ENCODE results near the gene TOGARAM1. TPM values are rescaled to one million over a fixed set of nuclear protein-coding genes. Genes with fewer than 3 reads are reported as not detected.

Gene TOGARAM1
- total and polyA plus RNA-seq, 9 of the 15 experiments (the other 6 are each of a cell fraction or from before 2014, with no cell fraction given) = 1.3 to 6.4 (median 3.7) TPM

DNA sequence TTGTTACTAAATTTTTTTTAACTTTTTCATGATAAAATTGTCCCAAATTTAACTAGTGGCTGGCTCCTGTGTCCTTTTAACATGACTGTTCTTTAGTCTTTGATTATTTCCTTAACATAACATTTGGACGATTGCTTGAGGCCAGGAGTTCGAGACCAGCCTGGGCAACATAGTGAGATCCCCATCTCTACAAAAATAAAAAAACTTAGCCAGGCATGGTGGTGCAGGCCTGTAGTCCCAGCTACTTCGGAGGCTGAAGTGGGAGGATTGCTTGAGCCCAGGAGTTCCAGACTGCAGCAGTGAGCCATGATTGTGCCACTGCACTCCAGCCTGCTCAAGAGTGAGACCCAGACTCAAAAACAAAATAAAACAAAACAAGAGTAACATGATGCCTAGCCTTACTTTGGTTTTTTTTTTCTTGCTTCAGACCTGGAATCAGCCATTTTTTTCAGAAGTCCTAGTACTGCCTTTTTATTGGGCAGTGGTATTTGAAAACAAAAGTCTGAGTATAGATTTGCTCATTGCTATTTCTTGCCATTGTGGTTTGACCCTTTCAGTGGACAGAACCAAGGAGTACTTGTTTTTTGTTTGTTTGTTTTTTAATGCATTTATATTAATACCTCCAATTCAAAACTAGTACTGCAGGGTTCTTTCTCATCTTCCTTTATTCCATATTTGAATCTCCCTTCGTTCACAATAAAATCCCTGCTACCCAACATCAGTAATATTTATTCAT lies 4.8 kb downstream of the TOGARAM1 start:
- Histone ChIP-seq H4K20me1 (replicated peaks; ENCODE audit: control insufficient read depth, insufficient read depth, low read length) (0 out of 2 replicates have a peak, but pooled peaks cover 3% of the 10 kb centered on the region), H3K4me3 (peak overlapping the region; percentile 4; the same call in 1 of the 2 replicates), H3K9me3 (replicated peaks; ENCODE audit: control insufficient read depth, insufficient read depth, low read depth, low read length) (no peaks in the 10 kb centered on the region), H3K36me3 (ENCODE audit: control insufficient read depth, insufficient read depth, low read length) (no peaks in the 10 kb centered on the region; the same call in 2 of the 3 replicates), H3K4me2 (ENCODE audit: insufficient read depth, low read length) (peak overlapping the region; percentile 44; the same call in 1 of the 2 replicates), H3K4me1 (replicated peaks in 1 of 2; ENCODE audit: control insufficient read depth in 2 of 2, insufficient read depth in 2 of 2, low read length in 2 of 2) (no peaks in the 10 kb centered on the region; a peak in 3 of 5 replicates), H3K9me1 (ENCODE audit: control insufficient read depth, insufficient read depth, low read length) (no peaks in the 10 kb centered on the region), H3K27ac (ENCODE audit: extremely low read depth, low read depth, low read length) (no peak overlapping the region), H2AFZ (ENCODE audit: low read depth, low read length) (no peak overlapping the region), H3K9ac (ENCODE audit: insufficient read depth in 1 of 2, low read depth in 2 of 2, low read length in 2 of 2) (no peak overlapping the region), H3K79me2 (ENCODE audit: control insufficient read depth, insufficient read depth, low read length) (peaks cover 84% of the 10 kb centered on the region), H3K27me3 (ENCODE audit: control insufficient read depth in 2 of 2, insufficient read depth in 2 of 2, low read length in 2 of 2) (no peaks in the 10 kb centered on the region)
- DNase-seq (ENCODE audit: extremely low read depth in 1 of 4, low spot score in 3 of 4) = no peak
- intact Hi-C loops (cut with micrococcal nuclease) (no loop called here), in situ Hi-C loops (cut with MboI) (no loop called here)
- no TSS peak for BruUV-seq (replicated peaks)
- ATAC-seq = no peak
- no peak for FAIRE-seq
- TF ChIP-seq ZNF121 (CRISPR knock-in tag; conservative IDR thresholded peaks at IDR 0.05) (peak; percentile 78), RBM25 (IDR thresholded peaks at IDR 0.05; ENCODE audit: low read depth, low read length, severe bottlenecking) (peak; percentile 38), SOX6 (IDR thresholded peaks at IDR 0.05) (no peak), RBM14 (IDR thresholded peaks at IDR 0.05; ENCODE audit: borderline replicate concordance, insufficient read depth, low read depth, low read length) (no peak)
- CTCF ChIA-PET (ENCODE audit: low intra/inter-chr PET ratio) = no interaction called here
- 36% methylated on average over 4 of the region's 4 CpGs for WGBS (ENCODE audit: insufficient coverage, low coverage, missing lambda C conversion rate)
- POLR2A ChIA-PET = interaction anchor here (0.9 kb wide), 1 partner anchor 15 kb away, joined by 3 read pairs; no protein-coding TSS in a partner anchor

DNA sequence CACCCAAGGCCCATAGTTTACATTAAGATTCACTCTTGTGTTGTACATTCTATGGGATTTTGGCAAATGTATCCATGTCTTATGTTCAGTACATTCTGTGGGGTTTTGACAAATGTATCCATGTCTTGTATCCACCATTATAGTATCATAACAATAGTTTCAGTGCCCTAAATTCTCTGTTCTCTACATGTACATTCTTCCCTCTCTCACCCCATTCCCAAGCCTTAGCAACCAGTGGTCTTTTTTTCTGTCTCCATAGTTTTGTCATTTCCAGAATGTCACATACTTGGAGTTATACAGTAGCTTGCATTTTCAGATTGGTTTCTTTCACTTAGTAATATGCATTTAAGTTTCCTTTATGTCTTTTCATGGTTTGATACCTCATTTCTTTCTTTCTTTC lies 6.7 kb downstream of the TOGARAM1 start:
- no peak overlapping the region for H3K4me3 ChIP-seq
- BruUV-seq (replicated peaks) = no TSS peak
- no peaks in the 10 kb centered on the region for H3K27me3 ChIP-seq (ENCODE audit: control insufficient read depth in 2 of 2, insufficient read depth in 2 of 2, low read length in 2 of 2)
- FAIRE-seq (no peak), ATAC-seq (no peak), DNase-seq (ENCODE audit: extremely low read depth in 1 of 4, low spot score in 3 of 4) (no peak)
- no peak overlapping the region for H2AFZ ChIP-seq (ENCODE audit: low read depth, low read length)
- TF ChIP-seq ARHGAP35 (IDR thresholded peaks at IDR 0.05; ENCODE audit: partially characterized antibody) (no peak), MYNN (IDR thresholded peaks at IDR 0.05) (no peak), MYNN (CRISPR knock-in tag; IDR thresholded peaks at IDR 0.05) (no peak), ZNF184 (CRISPR knock-in tag; IDR thresholded peaks at IDR 0.05) (no peak), NFRKB (IDR thresholded peaks at IDR 0.05; ENCODE audit: low read depth) (no peak), HMGN3 (IDR thresholded peaks at IDR 0.05; ENCODE audit: borderline replicate concordance, extremely low read depth, insufficient read length, low read depth, low read length) (no peak), ZBTB7A (IDR thresholded peaks at IDR 0.05; ENCODE audit: borderline replicate concordance, control insufficient read depth, low read depth, low read length) (no peak), PHB (CRISPR knock-in tag; IDR thresholded peaks at IDR 0.05) (no peak), NR4A1 (CRISPR knock-in tag; IDR thresholded peaks at IDR 0.05) (no peak), NR4A1 (tag; IDR thresholded peaks at IDR 0.05) (no peak)
- TF ChIP-seq, protein P1, sequence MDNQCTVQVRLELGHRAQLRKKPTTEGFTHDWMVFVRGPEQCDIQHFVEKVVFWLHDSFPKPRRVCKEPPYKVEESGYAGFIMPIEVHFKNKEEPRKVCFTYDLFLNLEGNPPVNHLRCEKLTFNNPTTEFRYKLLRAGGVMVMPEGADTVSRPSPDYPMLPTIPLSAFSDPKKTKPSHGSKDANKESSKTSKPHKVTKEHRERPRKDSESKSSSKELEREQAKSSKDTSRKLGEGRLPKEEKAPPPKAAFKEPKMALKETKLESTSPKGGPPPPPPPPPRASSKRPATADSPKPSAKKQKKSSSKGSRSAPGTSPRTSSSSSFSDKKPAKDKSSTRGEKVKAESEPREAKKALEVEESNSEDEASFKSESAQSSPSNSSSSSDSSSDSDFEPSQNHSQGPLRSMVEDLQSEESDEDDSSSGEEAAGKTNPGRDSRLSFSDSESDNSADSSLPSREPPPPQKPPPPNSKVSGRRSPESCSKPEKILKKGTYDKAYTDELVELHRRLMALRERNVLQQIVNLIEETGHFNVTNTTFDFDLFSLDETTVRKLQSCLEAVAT (IDR thresholded peaks at IDR 0.05) = no peak
- no peaks in the 10 kb centered on the region for H3K9me3 ChIP-seq (replicated peaks; ENCODE audit: control insufficient read depth, insufficient read depth, low read depth, low read length)
- in situ Hi-C loops (cut with MboI) = no loop called here
- intact Hi-C loops (cut with micrococcal nuclease) = no loop called here
- no peak overlapping the region for H3K27ac ChIP-seq (ENCODE audit: extremely low read depth, low read depth, low read length)
- H3K79me2 ChIP-seq (ENCODE audit: control insufficient read depth, insufficient read depth, low read length) = peaks cover 82% of the 10 kb centered on the region
- no peak overlapping the region for H3K9ac ChIP-seq (ENCODE audit: insufficient read depth in 1 of 2, low read depth in 2 of 2, low read length in 2 of 2)
- H3K9me1 ChIP-seq (ENCODE audit: control insufficient read depth, insufficient read depth, low read length) = no peaks in the 10 kb centered on the region
- no peaks in the 10 kb centered on the region; the same call in 2 of the 3 replicates for H3K36me3 ChIP-seq (ENCODE audit: control insufficient read depth, insufficient read depth, low read length)
- H3K4me1 ChIP-seq (replicated peaks in 1 of 2; ENCODE audit: control insufficient read depth in 2 of 2, insufficient read depth in 2 of 2, low read length in 2 of 2) = no peaks in the 10 kb centered on the region; a peak in 2 of 5 replicates
- no peak overlapping the region for H3K4me2 ChIP-seq (ENCODE audit: insufficient read depth, low read length)
- ChIA-PET POLR2A (interaction anchor here (1.3 kb wide), 1 partner anchor 9 kb away, joined by 4 read pairs; no protein-coding TSS in a partner anchor), CTCF (ENCODE audit: low intra/inter-chr PET ratio) (no interaction called here)
- H4K20me1 ChIP-seq (replicated peaks; ENCODE audit: control insufficient read depth, insufficient read depth, low read length) = 0 out of 2 replicates have a peak, but pooled peaks cover 3% of the 10 kb centered on the region
